GM12874 (cell line): ENCODE data around the gene BIK.

Experiments used
- TF ChIP-seq, protein P1 (sequence below): IDR thresholded peaks from 2 replicates; pipeline ENCODE4 v1.5.1; 2011; ENCODE audit warnings: low read depth, mild to moderate bottlenecking, control low read depth, low read length, moderate library complexity; ENCODE audit not compliant: insufficient read depth

The BIK gene

DNA sequence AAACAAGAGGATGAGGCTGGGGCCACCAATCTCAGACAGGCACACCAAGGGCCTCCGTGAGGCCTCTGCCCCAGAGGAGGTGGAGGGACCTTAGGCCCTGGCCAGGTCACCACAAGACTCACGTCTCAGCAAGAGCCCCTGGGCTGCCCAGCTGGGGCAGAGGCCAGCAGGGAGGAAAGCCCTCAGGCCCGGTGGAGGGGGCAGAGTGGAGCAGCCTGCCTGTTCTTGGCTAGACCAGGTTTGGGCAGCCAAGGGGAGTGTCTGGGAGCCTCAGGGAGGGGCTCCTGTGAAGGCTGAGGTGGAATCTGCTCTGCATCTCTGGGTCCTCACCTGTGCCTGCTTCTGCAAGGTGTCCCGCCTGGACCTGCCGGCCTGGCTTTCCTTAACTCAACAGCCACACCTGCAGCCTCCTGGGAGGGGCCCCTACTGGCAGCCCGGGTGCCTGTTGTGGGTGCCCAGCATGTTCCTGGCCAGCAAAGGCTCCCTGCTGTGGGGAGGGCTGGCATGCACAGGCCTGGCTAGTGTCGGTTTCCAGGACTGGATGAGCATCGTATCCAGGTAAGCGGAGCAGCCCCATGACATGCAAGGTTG is 64.5 kb downstream of the BIK start:
- TF ChIP-seq, protein P1, sequence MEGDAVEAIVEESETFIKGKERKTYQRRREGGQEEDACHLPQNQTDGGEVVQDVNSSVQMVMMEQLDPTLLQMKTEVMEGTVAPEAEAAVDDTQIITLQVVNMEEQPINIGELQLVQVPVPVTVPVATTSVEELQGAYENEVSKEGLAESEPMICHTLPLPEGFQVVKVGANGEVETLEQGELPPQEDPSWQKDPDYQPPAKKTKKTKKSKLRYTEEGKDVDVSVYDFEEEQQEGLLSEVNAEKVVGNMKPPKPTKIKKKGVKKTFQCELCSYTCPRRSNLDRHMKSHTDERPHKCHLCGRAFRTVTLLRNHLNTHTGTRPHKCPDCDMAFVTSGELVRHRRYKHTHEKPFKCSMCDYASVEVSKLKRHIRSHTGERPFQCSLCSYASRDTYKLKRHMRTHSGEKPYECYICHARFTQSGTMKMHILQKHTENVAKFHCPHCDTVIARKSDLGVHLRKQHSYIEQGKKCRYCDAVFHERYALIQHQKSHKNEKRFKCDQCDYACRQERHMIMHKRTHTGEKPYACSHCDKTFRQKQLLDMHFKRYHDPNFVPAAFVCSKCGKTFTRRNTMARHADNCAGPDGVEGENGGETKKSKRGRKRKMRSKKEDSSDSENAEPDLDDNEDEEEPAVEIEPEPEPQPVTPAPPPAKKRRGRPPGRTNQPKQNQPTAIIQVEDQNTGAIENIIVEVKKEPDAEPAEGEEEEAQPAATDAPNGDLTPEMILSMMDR, result no peak

GRCh38 chr22:43176090-43176489 is 65.5 kb downstream of the BIK start:
- TF ChIP-seq, protein P1, result no peak

DNA sequence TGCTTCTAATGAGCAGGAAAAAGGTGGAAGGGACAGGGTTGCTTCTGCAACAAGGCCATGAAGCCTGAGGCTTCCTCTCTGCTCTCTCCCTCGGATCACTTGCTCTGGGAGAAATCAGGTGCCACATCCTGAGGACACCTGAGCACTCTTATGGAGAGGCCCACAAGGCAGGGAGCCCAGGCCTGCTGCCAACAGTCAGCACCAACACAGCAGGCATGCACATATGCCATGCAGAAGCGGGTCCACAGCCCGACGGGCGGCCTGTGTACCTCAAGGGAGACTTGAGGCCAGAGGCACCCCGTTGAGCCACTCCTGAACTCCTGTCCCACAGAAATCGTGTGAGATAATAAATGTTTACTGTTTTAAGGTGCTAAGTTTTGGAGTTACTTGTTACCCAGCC is 66.9 kb downstream of the BIK start:
- TF ChIP-seq, protein P1, result no peak
